H1 (cell line): ENCODE data around the gene SLC3A2. TPM values are rescaled to one million over a fixed set of nuclear protein-coding genes. Genes with fewer than 3 reads are reported as not detected.

ENCODE experiments used
- CTCF ChIA-PET: fragments of 300-600 bp; sonication (Branson Sonifier 250); formaldehyde crosslinking; loops from one replicate; lab custom pipeline; 2021; ENCODE audit not compliant: partially characterized antibody; lab: Charles Lee
- POLR2A ChIA-PET: fragments of 300-600 bp; sonication (Branson Sonifier 250); formaldehyde crosslinking; loops from one replicate; lab custom pipeline; 2021; ENCODE audit warnings: inconsistent platforms; ENCODE audit not compliant: partially characterized antibody; lab: Charles Lee
- DNase-seq, 2 experiments: peaks; one replicate each; pipeline versions ENCODE4 v3.0.0 to v3.0.0-alpha.2; 2010 to 2022; ENCODE audit warnings: low spot score in 2 of 2, low read depth in 1 of 2, mixed read lengths in 1 of 2
- FAIRE-seq: peaks from 2 replicates; lab custom pipeline; 2011; peaks lifted over from hg19 to GRCh38; lab: Jason Lieb, UNC
- H2AFZ ChIP-seq: 2 replicates; pipeline ENCODE4 v1.8.1; 2012; ENCODE audit warnings: low read length, inconsistent platforms
- H2AK5ac ChIP-seq: 2 replicates; pipeline ENCODE4 v1.6.1; 2013; ENCODE audit warnings: low read depth, low read length
- H2BK120ac ChIP-seq: replicated peaks from 2 replicates; pipeline ENCODE3; 2013; ENCODE audit warnings: low read depth, low read length, inconsistent platforms
- H2BK12ac ChIP-seq: 2 replicates; pipeline ENCODE4 v1.6.1; 2013; ENCODE audit warnings: low read depth, low read length
- H2BK15ac ChIP-seq: 2 replicates; pipeline ENCODE4 v1.6.1; 2013; ENCODE audit warnings: low read length
- H2BK20ac ChIP-seq: 2 replicates; pipeline ENCODE4 v1.6.1; 2013; ENCODE audit warnings: low read length
- H2BK5ac ChIP-seq: 2 replicates; pipeline ENCODE4 v1.6.1; 2013; ENCODE audit warnings: low read depth, low read length
- H3K14ac ChIP-seq: 2 replicates; pipeline ENCODE4 v1.6.1; 2013; ENCODE audit warnings: inconsistent platforms; ENCODE audit not compliant: insufficient read length
- H3K18ac ChIP-seq: 2 replicates; pipeline ENCODE4 v1.6.1; 2013; ENCODE audit warnings: low read length; ENCODE audit errors: extremely low read depth
- H3K23ac ChIP-seq: 2 replicates; pipeline ENCODE4 v1.6.1; 2013; ENCODE audit warnings: inconsistent platforms; ENCODE audit not compliant: insufficient read length
- H3K23me2 ChIP-seq: 2 replicates; pipeline ENCODE4 v1.6.1; 2013; ENCODE audit warnings: low read depth, low read length
- H3K27ac ChIP-seq: 2 replicates; pipeline ENCODE4 v1.6.1; 2011; ENCODE audit warnings: low read depth, low read length, inconsistent platforms
- H3K27me3 ChIP-seq, 4 experiments: replicated peaks in 1 of 4; 1 replicate in 1 of 4; 2 replicates in 3 of 4; pipeline versions ENCODE4 v1.6.1 to v1.8.1; 2011 to 2013; ENCODE audit warnings: low read length in 3 of 4, mild to moderate bottlenecking in 3 of 4, inconsistent platforms in 2 of 4, mixed read lengths in 2 of 4, moderate library complexity in 1 of 4; ENCODE audit not compliant: control insufficient read depth in 3 of 4, insufficient read depth in 3 of 4; ENCODE audit errors: extremely low read depth in 1 of 4
- H3K36me3 ChIP-seq, 4 experiments: 2 replicates each; pipeline versions ENCODE4 v1.6.1 to v1.8.1; 2011 to 2013; ENCODE audit warnings: mild to moderate bottlenecking in 4 of 4, low read length in 3 of 4, moderate library complexity in 2 of 4, control low read depth in 1 of 4, inconsistent platforms in 1 of 4; ENCODE audit not compliant: insufficient read depth in 4 of 4, control insufficient read depth in 2 of 4
- H3K4ac ChIP-seq: replicated peaks from 2 replicates; pipeline ENCODE3; 2013; ENCODE audit warnings: low read length, low read depth, mixed read lengths, inconsistent platforms; ENCODE audit not compliant: insufficient read length
- H3K4me1 ChIP-seq, 4 experiments: replicated peaks in 1 of 4; 1 replicate in 1 of 4; 2 replicates in 3 of 4; pipeline versions ENCODE4 v1.6.1 to v1.8.1; 2011 to 2013; ENCODE audit warnings: low read length in 3 of 4, inconsistent platforms in 2 of 4, mixed read lengths in 1 of 4; ENCODE audit not compliant: insufficient read depth in 4 of 4, control insufficient read depth in 3 of 4
- H3K4me2 ChIP-seq, 2 experiments: 2 replicates each; pipeline versions ENCODE4 v1.6.1 to v1.8.1; 2011 to 2013; ENCODE audit warnings: low read depth in 2 of 2, low read length in 2 of 2, control low read depth in 1 of 2, inconsistent platforms in 1 of 2, mild to moderate bottlenecking in 1 of 2; ENCODE audit not compliant: insufficient read depth in 1 of 2
- H3K4me3 ChIP-seq, 4 experiments: fragments of 200-600, 300-600 bp in 1 of 4; sonication (generic), shearing (Covaris generic), sonication (Bioruptor Twin) in 1 of 4; 2 replicates each; pipeline versions ENCODE4 v1.5.1 to v1.8.1; 2011 to 2016; ENCODE audit warnings: low read length in 4 of 4, low read depth in 3 of 4, control low read depth in 2 of 4, inconsistent platforms in 2 of 4, mild to moderate bottlenecking in 2 of 4, mixed read lengths in 1 of 4, moderate library complexity in 1 of 4; ENCODE audit not compliant: insufficient read depth in 2 of 4; ENCODE audit errors: extremely low read depth in 1 of 4
- H3K56ac ChIP-seq: replicated peaks from 2 replicates; pipeline ENCODE3; 2013; ENCODE audit warnings: low read depth, mild to moderate bottlenecking, mixed read lengths, low read length, inconsistent platforms; ENCODE audit not compliant: insufficient read length
- H3K79me1 ChIP-seq: 2 replicates; pipeline ENCODE4 v1.6.1; 2013; ENCODE audit warnings: low read depth, low read length, control low read depth
- H3K79me2 ChIP-seq, 2 experiments: 2 replicates each; pipeline versions ENCODE4 v1.6.1 to v1.8.1; 2012 to 2013; ENCODE audit warnings: low read length in 2 of 2, mild to moderate bottlenecking in 2 of 2, inconsistent platforms in 1 of 2; ENCODE audit not compliant: insufficient read depth in 2 of 2, control insufficient read depth in 1 of 2
- H3K9ac ChIP-seq, 4 experiments: replicated peaks in 1 of 4; 1 replicate in 1 of 4; 2 replicates in 3 of 4; pipeline versions ENCODE4 v1.6.1 to v1.8.1; 2011 to 2013; ENCODE audit warnings: low read depth in 3 of 4, low read length in 3 of 4, control low read depth in 2 of 4, mild to moderate bottlenecking in 2 of 4, moderate library complexity in 2 of 4, inconsistent platforms in 1 of 4; ENCODE audit errors: extremely low read depth in 1 of 4
- H3K9me3 ChIP-seq, 2 experiments: 2 replicates each; pipeline versions ENCODE4 v1.6.1 to v1.8.1; 2012 to 2013; ENCODE audit warnings: mild to moderate bottlenecking in 2 of 2, moderate library complexity in 2 of 2, control low read depth in 1 of 2, inconsistent platforms in 1 of 2, low read depth in 1 of 2, low read length in 1 of 2, mixed read lengths in 1 of 2; ENCODE audit not compliant: insufficient read depth in 2 of 2
- H4K20me1 ChIP-seq, 2 experiments: replicated peaks in 1 of 2; 2 replicates each; pipeline versions ENCODE3 to v1.8.1; 2011 to 2013; ENCODE audit warnings: inconsistent platforms in 2 of 2, low read length in 2 of 2, mild to moderate bottlenecking in 1 of 2; ENCODE audit not compliant: insufficient read depth in 2 of 2, control insufficient read depth in 1 of 2
- H4K5ac ChIP-seq: 2 replicates; pipeline ENCODE4 v1.6.1; 2013; ENCODE audit warnings: low read length, low read depth, mixed read lengths, inconsistent platforms; ENCODE audit not compliant: insufficient read length
- H4K8ac ChIP-seq: 2 replicates; pipeline ENCODE4 v1.8.0; 2013; ENCODE audit warnings: mild to moderate bottlenecking, moderate library complexity, low read length, inconsistent platforms; ENCODE audit not compliant: insufficient read depth; ENCODE audit errors: extremely low read depth
- H4K91ac ChIP-seq: replicated peaks from 2 replicates; pipeline ENCODE3; 2013; ENCODE audit warnings: low read length, mixed read lengths, inconsistent platforms; ENCODE audit not compliant: insufficient read length
- CHD2 ChIP-seq: IDR thresholded peaks from 2 replicates; pipeline ENCODE4 v1.6.1; 2012; ENCODE audit warnings: low read length, improper control_type of control experiment
- MAFK ChIP-seq: IDR thresholded peaks from 2 replicates; pipeline ENCODE4 v1.6.1; 2012; ENCODE audit warnings: low read depth, mild to moderate bottlenecking, improper control_type of control experiment, low read length
- NRF1 ChIP-seq: IDR thresholded peaks from 2 replicates; pipeline ENCODE4 v1.6.1; 2011; ENCODE audit warnings: mild to moderate bottlenecking, low read depth, low read length, improper control_type of control experiment
- SIN3A ChIP-seq, 2 experiments: IDR thresholded peaks in 1 of 2; conservative IDR thresholded peaks in 1 of 2; 2 replicates each; pipeline ENCODE4 v1.6.1; 2011 to 2012; ENCODE audit warnings: low read length in 2 of 2, improper control_type of control experiment in 1 of 2, low read depth in 1 of 2, mild to moderate bottlenecking in 1 of 2
- SP1 ChIP-seq: IDR thresholded peaks from 2 replicates; pipeline ENCODE4 v1.6.1; 2011; ENCODE audit warnings: low read depth, low read length
- SUZ12 ChIP-seq: fragments of 200-600 bp; sonication (generic); IDR thresholded peaks from 2 replicates; pipeline ENCODE4 v1.6.1; 2012; ENCODE audit warnings: mild to moderate bottlenecking, inconsistent platforms, low read length, moderate library complexity, mixed read lengths
- WGBS, 2 experiments: shearing (Covaris generic) in 1 of 2; methylation state at CpG; one replicate each; pipeline versions ENCODE4 v1.1.6 to v1.1.7; 2013 to 2015; ENCODE audit warnings: low lambda C conversion rate in 2 of 2, mixed read lengths in 2 of 2, inconsistent platforms in 1 of 2, low coverage in 1 of 2, missing lambda C conversion rate in 1 of 2; ENCODE audit not compliant: insufficient replicate concordance in 2 of 2, insufficient coverage in 1 of 2, insufficient read length in 1 of 2; ENCODE audit errors: extremely low coverage in 1 of 2, missing lambda C conversion rate in 1 of 2; 5-methylcytosine and 5-hydroxymethylcytosine counted together
- polyA plus RNA-seq, 7 experiments: library from polyadenylated mRNA; depleted of rRNA in 3 of 7; stranded (reverse) in 5 of 7; unstranded in 2 of 7; fragments of >200 nt in 5 of 7; fragments of 200-250 nt in 2 of 7; gene quantifications; 1 replicate in 5 of 7; 2 replicates in 1 of 7; 4 replicates in 1 of 7; pipeline versions ENCODE4 v1.2.1 to v1.2.3, GENCODE V29; 2011 to 2013; ENCODE audit warnings: missing spikeins in 2 of 7, mixed read lengths in 2 of 7
- total RNA-seq: library from RNA; stranded (reverse); fragmentation: NEBNext Ultra II Directional; extraction: Animal tissue kit (Norgen Biotek cat#: 25700); gene quantifications from 2 replicates; pipeline ENCODE4 v1.2.1, GENCODE V29; 2021
- TF ChIP-seq, protein P1 (sequence below), 3 experiments: IDR thresholded peaks; 1 replicate in 2 of 3; 2 replicates in 1 of 3; pipeline versions ENCODE4 v1.5.1 to v1.6.1; 2011; ENCODE audit warnings: low read length in 3 of 3, mild to moderate bottlenecking in 3 of 3, inconsistent platforms in 2 of 3, low read depth in 1 of 3, moderate library complexity in 1 of 3; ENCODE audit not compliant: insufficient read depth in 1 of 3; ENCODE audit errors: control extremely low read depth in 1 of 3

Gene SLC3A2
- total and polyA plus RNA-seq, 2 of the 8 experiments (the other 6 are each of a cell fraction or from before 2014, with no cell fraction given), result 410 to 435 TPM

GRCh38 chr11:62839050-62839945 is 41.4 kb upstream of the SLC3A2 start, which contains the start of gene WDR74:
Gene WDR74, minus strand, starts transcription at chr11:62839590. Its CDS starts 20 bp downstream, at chr11:62839570.
- DNase-seq (peak; percentile 73 to 91), FAIRE-seq (no peak)
- no peak within 1 kb of the TSS for H2BK20ac ChIP-seq
- H3K4me2 ChIP-seq, result peak within 1 kb of the TSS; percentile 89 to 99
- peak within 1 kb of the TSS; percentile 96 for H2BK5ac ChIP-seq
- peak within 1 kb of the TSS; percentile 75 for H3K18ac ChIP-seq
- POLR2A ChIA-PET, result interaction anchor here (1.0 to 20.0 kb wide), 24 partner anchors 7 to 248 kb away, joined by 3 to 2104 read pairs (median 24); partner anchors contain the start of genes BSCL2, C11orf98, CSKMT and GNG3
- H3K23ac ChIP-seq, result no peak within 1 kb of the TSS
- WGBS, 2 experiments, result 1% methylated on average over 59 of the region's 62 CpGs; no CpG with 5 or more reads in 1 of the 2 experiments
- H2BK12ac ChIP-seq, result peak within 1 kb of the TSS; percentile 92
- no peak within 1 kb of the TSS for H2AFZ ChIP-seq
- H3K14ac ChIP-seq, result no peak within 1 kb of the TSS
- H3K79me1 ChIP-seq, result peaks cover 3% of the 10 kb centered on the region; the same call in 1 of the 2 replicates
- H3K4me1 ChIP-seq, result peaks cover 0 to 5% (median 1%) of the 10 kb centered on the region in 4 experiments; a peak in 2 of 7 replicates
- peaks cover 2 to 7% of the 10 kb centered on the region in 2 experiments for H4K20me1 ChIP-seq
- H2BK120ac ChIP-seq, result peak within 1 kb of the TSS; percentile 24
- peak within 1 kb of the TSS; percentile 47; the same call in 1 of the 2 replicates for H2BK15ac ChIP-seq
- H4K91ac ChIP-seq, result peak within 1 kb of the TSS; percentile 98
- H3K56ac ChIP-seq, result peak within 1 kb of the TSS; percentile 91
- peak within 1 kb of the TSS; percentile 69 to 95 (median 86) for H3K4me3 ChIP-seq
- no peaks in the 10 kb centered on the region for H3K9me3 ChIP-seq
- CTCF ChIA-PET, result interaction anchor here (0.9 to 2.2 kb wide), 4 partner anchors 9 to 50 kb away, joined by 3 to 5 read pairs (median 4); partner anchors contain the start of gene SLC3A2
- H3K23me2 ChIP-seq, result peaks cover 20% of the 10 kb centered on the region
- H3K79me2 ChIP-seq, result peaks cover 0 to 26% of the 10 kb centered on the region in 2 experiments; a peak in 2 of 4 replicates
- H4K8ac ChIP-seq, result peak within 1 kb of the TSS; percentile 96
- peak within 1 kb of the TSS; percentile 87 for H3K27ac ChIP-seq
- H3K4ac ChIP-seq, result peak within 1 kb of the TSS; percentile 98
- no peaks in the 10 kb centered on the region for H3K27me3 ChIP-seq
- H4K5ac ChIP-seq, result peak within 1 kb of the TSS; percentile 79
- H3K36me3 ChIP-seq, result peaks cover 15 to 26% (median 22%) of the 10 kb centered on the region in 4 experiments
- peak within 1 kb of the TSS; percentile 9; the same call in 1 of the 2 replicates for H2AK5ac ChIP-seq
- H3K9ac ChIP-seq, result peak within 1 kb of the TSS; percentile 90 to 95 (median 92)
- no peak for TF ChIP-seq SP1
- TF ChIP-seq MAFK, result no peak
- TF ChIP-seq CHD2, result peak; percentile 54; the same call in 1 of the 2 replicates
- TF ChIP-seq NRF1, result no peak
- no peak for TF ChIP-seq SUZ12
- peak; percentile 99 to 100 for TF ChIP-seq SIN3A (conservative IDR thresholded peaks at IDR 0.05 in 1 of 2, IDR thresholded peaks at IDR 0.05 in 1 of 2; ENCODE audit: low read depth in 1 of 2, low read length in 2 of 2)
- TF ChIP-seq, protein P1, sequence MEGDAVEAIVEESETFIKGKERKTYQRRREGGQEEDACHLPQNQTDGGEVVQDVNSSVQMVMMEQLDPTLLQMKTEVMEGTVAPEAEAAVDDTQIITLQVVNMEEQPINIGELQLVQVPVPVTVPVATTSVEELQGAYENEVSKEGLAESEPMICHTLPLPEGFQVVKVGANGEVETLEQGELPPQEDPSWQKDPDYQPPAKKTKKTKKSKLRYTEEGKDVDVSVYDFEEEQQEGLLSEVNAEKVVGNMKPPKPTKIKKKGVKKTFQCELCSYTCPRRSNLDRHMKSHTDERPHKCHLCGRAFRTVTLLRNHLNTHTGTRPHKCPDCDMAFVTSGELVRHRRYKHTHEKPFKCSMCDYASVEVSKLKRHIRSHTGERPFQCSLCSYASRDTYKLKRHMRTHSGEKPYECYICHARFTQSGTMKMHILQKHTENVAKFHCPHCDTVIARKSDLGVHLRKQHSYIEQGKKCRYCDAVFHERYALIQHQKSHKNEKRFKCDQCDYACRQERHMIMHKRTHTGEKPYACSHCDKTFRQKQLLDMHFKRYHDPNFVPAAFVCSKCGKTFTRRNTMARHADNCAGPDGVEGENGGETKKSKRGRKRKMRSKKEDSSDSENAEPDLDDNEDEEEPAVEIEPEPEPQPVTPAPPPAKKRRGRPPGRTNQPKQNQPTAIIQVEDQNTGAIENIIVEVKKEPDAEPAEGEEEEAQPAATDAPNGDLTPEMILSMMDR (IDR thresholded peaks at IDR 0.05; ENCODE audit: control extremely low read depth in 1 of 3, insufficient read depth in 1 of 3, low read depth in 1 of 3, low read length in 3 of 3), result no peak
